Measurements from ENCODE around the gene PFN3. TPM values are rescaled to one million over a fixed set of nuclear protein-coding genes. Genes with fewer than 3 reads are reported as not detected.

Gene PFN3
- total and polyA plus RNA-seq, 2 experiments from 2014 or later, result not detected

GRCh38 chr5:177359451-177359851 lies 41.0 kb downstream of the PFN3 start:
- no peaks in the 10 kb centered on the region for H3K36me3 ChIP-seq
- peaks cover 25% of the 10 kb centered on the region for H3K4me1 ChIP-seq (ENCODE audit: low read depth)
- H3K27me3 ChIP-seq, result no peaks in the 10 kb centered on the region
- DNase-seq (ENCODE audit: low read depth in 1 of 2, low spot score in 1 of 2), result peak in 1 of 2 donors; percentile 48
- no peaks in the 10 kb centered on the region for H3K9me3 ChIP-seq (ENCODE audit: low read depth)
- TF ChIP-seq CTCF (IDR thresholded peaks at IDR 0.05; ENCODE audit: low read depth, low read length), result no peak
- no peak overlapping the region for H3K4me3 ChIP-seq
- peak overlapping the region; percentile 76 for H3K27ac ChIP-seq

GRCh38 chr5:177358370-177358819 lies 42.1 kb downstream of the PFN3 start:
- H3K36me3 ChIP-seq, result no peaks in the 10 kb centered on the region
- no peak for TF ChIP-seq CTCF (IDR thresholded peaks at IDR 0.05; ENCODE audit: low read depth, low read length)
- DNase-seq (ENCODE audit: low read depth in 1 of 2, low spot score in 1 of 2), result no peak
- peaks cover 25% of the 10 kb centered on the region for H3K4me1 ChIP-seq (ENCODE audit: low read depth)
- H3K27me3 ChIP-seq, result no peaks in the 10 kb centered on the region
- H3K27ac ChIP-seq, result peak overlapping the region; percentile 76
- no peak overlapping the region for H3K4me3 ChIP-seq
- no peaks in the 10 kb centered on the region for H3K9me3 ChIP-seq (ENCODE audit: low read depth)

GRCh38 chr5:177357459-177358351 lies 42.8 kb downstream of the PFN3 start, which contains the start of gene RGS14:
Gene RGS14 (plus strand): TSS chr5:177357924. CDS start chr5:177358025, 101 bp downstream.
- Histone ChIP-seq H3K9me3 (ENCODE audit: low read depth) (no peaks in the 10 kb centered on the region), H3K27me3 (no peaks in the 10 kb centered on the region), H3K27ac (peak within 1 kb of the TSS; percentile 76), H3K4me1 (ENCODE audit: low read depth) (peaks cover 25% of the 10 kb centered on the region), H3K36me3 (no peaks in the 10 kb centered on the region), H3K4me3 (no peak within 1 kb of the TSS)
- TF ChIP-seq CTCF (IDR thresholded peaks at IDR 0.05; ENCODE audit: low read depth, low read length), result no peak
- peak in 1 of 2 donors; percentile 65 for DNase-seq (ENCODE audit: low read depth in 1 of 2, low spot score in 1 of 2)

- H3K9me3 ChIP-seq (ENCODE audit: low read depth), result no peaks in the 10 kb centered on the region
- H3K4me3 ChIP-seq, result no peak overlapping the region
- H3K27me3 ChIP-seq, result no peaks in the 10 kb centered on the region
- DNase-seq (ENCODE audit: low read depth in 1 of 2, low spot score in 1 of 2), result no peak
- no peak for TF ChIP-seq CTCF (IDR thresholded peaks at IDR 0.05; ENCODE audit: low read depth, low read length)
- peaks cover 20% of the 10 kb centered on the region for H3K4me1 ChIP-seq (ENCODE audit: low read depth)
- H3K36me3 ChIP-seq, result no peaks in the 10 kb centered on the region
- H3K27ac ChIP-seq, result no peak overlapping the region
These were observed 43.4 kb downstream of the PFN3 start for GRCh38 chr5:177357146-177357458.

- Histone ChIP-seq H3K36me3 (no peaks in the 10 kb centered on the region), H3K27ac (no peak overlapping the region), H3K4me1 (ENCODE audit: low read depth) (peaks cover 19% of the 10 kb centered on the region), H3K9me3 (ENCODE audit: low read depth) (no peaks in the 10 kb centered on the region), H3K4me3 (no peak overlapping the region), H3K27me3 (no peaks in the 10 kb centered on the region)
- no peak for DNase-seq (ENCODE audit: low read depth in 1 of 2, low spot score in 1 of 2)
- TF ChIP-seq CTCF (IDR thresholded peaks at IDR 0.05; ENCODE audit: low read depth, low read length), result no peak
These were observed 43.7 kb downstream of the PFN3 start for GRCh38 chr5:177356746-177357145.

Data from cardiac muscle cell (in vitro differentiated cells and primary cell).